GM18870 (cell line): ENCODE data around the gene LCK.
"Not testable (repeated sequence)": the region's sequence is repeated elsewhere in the genome, so short reads cannot be mapped to it uniquely, and the experiment has no call there.

Source experiments
- ATAC-seq: cut with Tn5 transposase; IDR thresholded peaks from one replicate; pipeline ENCODE4 v1.9.1; 2021; ENCODE audit warnings: moderate library complexity; ENCODE audit not compliant: unreplicated experiment

The LCK gene

GRCh38 chr1:32273391-32274208 lies 22.5 kb downstream of the LCK start:
- no peak for ATAC-seq

GRCh38 chr1:32274646-32275340 lies 23.7 kb downstream of the LCK start:
- no peak for ATAC-seq

GRCh38 chr1:32275424-32275823 lies 24.4 kb downstream of the LCK start:
- ATAC-seq, result no peak

DNA sequence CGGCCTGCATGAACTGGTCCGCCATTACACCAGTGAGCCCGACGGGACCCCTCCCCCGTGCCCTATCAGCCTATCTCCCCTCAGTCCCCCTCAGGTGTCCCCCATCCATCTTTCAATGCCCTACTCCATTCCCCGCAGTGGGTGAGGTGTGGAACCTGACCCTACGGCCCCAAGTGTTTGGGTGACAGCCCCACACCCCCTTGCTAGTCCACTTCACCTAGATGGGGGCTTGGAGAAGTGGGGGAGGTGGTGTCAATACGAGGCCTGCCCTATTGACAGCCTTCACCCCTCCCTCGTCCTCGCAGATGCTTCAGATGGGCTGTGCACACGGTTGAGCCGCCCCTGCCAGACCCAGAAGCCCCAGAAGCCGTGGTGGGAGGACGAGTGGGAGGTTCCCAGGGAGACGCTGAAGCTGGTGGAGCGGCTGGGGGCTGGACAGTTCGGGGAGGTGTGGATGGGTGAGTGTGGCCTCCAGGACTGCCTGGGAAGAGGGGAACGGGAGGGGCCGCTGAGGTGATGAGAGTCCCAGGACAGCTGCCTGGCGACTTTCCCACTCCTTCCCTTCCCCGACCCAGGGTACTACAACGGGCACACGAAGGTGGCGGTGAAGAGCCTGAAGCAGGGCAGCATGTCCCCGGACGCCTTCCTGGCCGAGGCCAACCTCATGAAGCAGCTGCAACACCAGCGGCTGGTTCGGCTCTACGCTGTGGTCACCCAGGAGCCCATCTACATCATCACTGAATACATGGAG lies 25.1 kb downstream of the LCK start:
- no peak for ATAC-seq

DNA sequence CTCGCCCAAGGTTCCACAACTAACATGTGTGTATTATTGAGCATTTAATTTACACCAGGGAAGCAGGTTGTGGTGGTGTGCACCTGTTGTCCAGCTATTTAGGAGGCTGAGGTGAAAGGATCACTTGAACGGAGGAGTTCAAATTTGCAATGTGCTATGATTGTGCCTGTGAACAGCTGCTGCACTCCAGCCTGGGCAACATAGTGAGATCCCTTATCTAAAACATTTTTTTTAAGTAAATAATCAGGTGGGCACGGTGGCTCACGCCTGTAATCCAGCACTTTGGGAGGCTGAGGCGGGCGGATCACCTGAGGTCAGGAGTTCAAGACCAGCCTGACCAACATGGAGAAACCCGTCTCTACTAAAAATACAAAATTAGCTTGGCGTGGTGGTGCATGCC lies 33.7 kb downstream of the LCK start:
- ATAC-seq, result not testable (repeated sequence)

DNA sequence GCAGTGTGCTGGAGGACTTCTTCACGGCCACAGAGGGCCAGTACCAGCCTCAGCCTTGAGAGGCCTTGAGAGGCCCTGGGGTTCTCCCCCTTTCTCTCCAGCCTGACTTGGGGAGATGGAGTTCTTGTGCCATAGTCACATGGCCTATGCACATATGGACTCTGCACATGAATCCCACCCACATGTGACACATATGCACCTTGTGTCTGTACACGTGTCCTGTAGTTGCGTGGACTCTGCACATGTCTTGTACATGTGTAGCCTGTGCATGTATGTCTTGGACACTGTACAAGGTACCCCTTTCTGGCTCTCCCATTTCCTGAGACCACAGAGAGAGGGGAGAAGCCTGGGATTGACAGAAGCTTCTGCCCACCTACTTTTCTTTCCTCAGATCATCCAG lies 34.6 kb downstream of the LCK start:
- ATAC-seq, result no peak

DNA sequence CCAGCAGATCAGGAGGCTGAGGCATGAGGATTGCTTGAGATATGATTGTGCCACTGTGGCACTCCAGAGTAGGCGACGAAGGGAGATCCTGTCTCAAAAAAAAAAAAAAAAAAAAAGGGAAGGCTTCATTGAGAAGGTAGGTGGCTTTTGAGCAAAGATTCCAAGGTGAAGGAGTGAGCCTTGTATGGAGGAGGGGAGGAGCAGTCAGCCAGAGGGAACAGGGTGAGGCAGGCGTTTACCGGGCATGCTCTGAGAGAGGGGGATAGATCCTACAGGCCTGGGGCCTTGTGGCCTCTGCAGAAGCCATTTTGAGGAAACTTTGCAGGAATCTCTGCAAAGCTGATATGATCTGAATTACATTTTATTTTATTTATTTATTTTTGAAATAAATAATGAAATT lies 35.7 kb downstream of the LCK start:
- no peak for ATAC-seq

DNA sequence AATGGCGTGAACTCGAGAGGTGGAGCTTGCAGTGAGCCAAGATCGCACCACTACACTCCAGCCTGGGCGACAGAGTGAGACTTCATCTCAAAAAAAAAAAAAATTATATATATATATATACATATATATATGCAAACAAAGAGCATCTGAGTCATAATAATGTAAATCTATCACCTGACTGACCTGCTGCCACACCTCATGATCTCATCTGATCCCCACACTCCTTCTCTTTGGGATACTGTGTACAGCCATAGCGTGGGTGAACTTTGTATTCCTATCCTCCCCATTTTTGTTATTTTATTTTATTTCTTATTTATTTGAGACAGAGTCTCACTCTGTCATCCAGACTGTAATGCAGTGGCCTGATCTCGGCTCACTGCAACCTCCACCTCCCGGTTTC lies 38.2 kb downstream of the LCK start:
- no peak for ATAC-seq

- no peak for ATAC-seq
These were observed 40.2 kb downstream of the LCK start for GRCh38 chr1:32291145-32291707.

DNA sequence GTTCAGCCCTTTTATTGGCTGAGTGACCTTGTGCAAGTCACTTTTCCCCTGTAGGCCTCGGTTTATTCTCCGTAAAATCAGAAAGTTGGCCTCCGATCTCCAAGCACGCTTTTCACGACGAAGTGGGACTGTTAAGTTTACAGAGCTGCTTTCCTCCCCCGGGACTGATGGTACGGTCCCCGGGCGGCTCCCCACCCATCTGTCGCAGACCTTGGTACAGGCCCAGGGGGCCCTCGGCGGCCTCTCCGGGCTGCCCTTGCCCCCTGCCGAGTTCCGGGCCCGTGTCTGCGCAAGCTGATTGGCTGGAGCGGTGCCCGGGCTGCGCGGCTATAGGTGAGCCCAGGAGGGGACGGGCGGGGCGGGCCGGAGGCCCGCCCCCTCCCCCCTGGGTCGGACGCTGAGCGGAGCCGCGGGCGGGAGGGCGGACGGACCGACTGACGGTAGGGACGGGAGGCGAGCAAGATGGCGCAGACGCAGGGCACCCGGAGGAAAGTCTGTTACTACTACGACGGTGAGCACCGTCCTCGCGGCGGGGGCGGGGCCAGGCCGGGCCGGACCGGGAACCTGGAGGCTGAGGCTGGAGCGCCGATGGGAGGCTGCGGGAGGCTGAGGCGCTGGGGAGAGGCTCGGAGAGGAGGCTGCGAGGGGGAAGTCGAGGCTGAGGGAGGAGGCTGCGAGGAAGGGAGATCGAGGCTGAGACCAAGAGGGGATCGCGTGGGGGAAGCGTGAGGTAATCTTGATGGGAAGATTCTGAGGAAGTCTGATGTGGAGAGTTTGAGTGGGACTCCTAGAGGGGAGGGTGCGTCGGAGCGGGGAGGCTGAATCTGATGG lies 40.9 kb downstream of the LCK start, which contains the start of gene HDAC1:
Gene HDAC1, plus strand, starts transcription at position 376 of the 831 bp plus-strand sequence. Its CDS starts 87 bp downstream, at position 463.
- peak; percentile 72 for ATAC-seq

- ATAC-seq, result not testable (repeated sequence)
These were observed 47.1 kb downstream of the LCK start for GRCh38 chr1:32298211-32298610.

GRCh38 chr1:32299327-32299726 lies 48.3 kb downstream of the LCK start:
- ATAC-seq, result no peak

GRCh38 chr1:32303358-32303757 lies 52.3 kb downstream of the LCK start:
- no peak for ATAC-seq

DNA sequence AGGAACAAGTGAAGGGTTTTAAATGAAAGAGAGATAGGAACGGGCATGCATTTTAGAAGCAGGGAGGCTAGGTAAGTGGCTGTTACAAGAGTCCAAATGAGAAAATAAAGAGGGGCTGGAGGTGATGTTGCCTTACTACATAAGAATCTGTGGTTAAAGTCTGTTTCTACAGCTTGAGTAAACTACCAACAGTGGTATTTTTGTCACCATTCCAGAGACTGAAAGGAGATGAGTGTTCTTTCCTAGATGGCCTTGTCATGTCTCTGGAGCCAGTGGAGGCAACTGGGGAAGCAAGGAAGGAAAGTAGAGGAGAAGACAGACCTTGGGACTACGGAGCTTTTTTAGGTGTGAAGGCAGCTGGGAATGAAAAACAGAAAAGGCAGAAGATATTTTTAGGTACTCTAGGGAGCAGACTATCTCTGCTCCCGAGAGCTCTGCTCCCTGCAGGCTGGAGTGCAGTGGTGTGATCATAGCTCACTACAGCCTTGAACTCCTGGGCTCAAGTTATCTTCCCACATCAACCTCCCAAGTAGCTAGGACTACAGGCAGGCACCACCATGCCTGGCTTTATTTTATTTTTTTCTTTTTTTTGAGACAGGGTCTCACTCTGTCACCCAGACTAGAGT lies 53.0 kb downstream of the LCK start:
- ATAC-seq, result no peak

DNA sequence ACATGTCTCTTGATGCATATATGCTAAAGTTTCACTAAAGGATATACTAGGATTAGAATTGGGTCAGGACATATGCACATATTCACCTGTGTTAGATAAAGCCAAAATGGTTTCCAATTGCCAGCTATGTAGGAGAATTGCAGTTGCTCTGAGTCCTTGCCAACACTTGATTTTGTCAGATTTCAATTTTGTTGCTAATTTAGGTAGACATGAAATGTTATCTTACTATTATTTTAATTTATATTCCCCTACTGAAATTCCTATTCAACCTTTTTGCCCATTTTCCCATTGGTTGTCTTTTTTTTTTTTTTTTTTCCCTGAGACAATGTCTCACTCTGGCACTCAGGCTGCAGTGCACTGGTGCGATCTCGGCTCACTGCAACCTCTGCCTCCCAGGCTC lies 54.2 kb downstream of the LCK start:
- ATAC-seq, result no peak

GRCh38 chr1:32307324-32307723 lies 56.3 kb downstream of the LCK start:
- ATAC-seq, result no peak

- ATAC-seq, result no peak
These were observed 58.9 kb downstream of the LCK start for GRCh38 chr1:32309960-32310359.

- ATAC-seq, result no peak
These were observed 60.8 kb downstream of the LCK start for GRCh38 chr1:32311709-32312393.

GRCh38 chr1:32316903-32317277 lies 65.8 kb downstream of the LCK start:
- ATAC-seq, result no peak
